IMR-90 (cell line): Measurements from ENCODE around the gene FNDC3B.

ENCODE experiments used
- BHLHE40 ChIP-seq: fragments of 150-350 bp; IDR thresholded peaks from 2 replicates; pipeline ENCODE4 v1.6.1; 2016; ENCODE audit warnings: mild to moderate bottlenecking, low read depth, low read length
- CEBPB ChIP-seq: IDR thresholded peaks from 2 replicates; pipeline ENCODE4 v1.6.1; 2012; ENCODE audit warnings: low read depth, low read length, improper control_type of control experiment
- FOS ChIP-seq: fragments of 150-350 bp; IDR thresholded peaks from 2 replicates; pipeline ENCODE4 v1.6.1; 2016; ENCODE audit warnings: low read depth, low read length
- MAFK ChIP-seq: IDR thresholded peaks from 2 replicates; pipeline ENCODE4 v1.6.1; 2012; ENCODE audit warnings: low read depth, low read length, improper control_type of control experiment
- MXI1 ChIP-seq: IDR thresholded peaks from 2 replicates; pipeline ENCODE4 v1.6.1; 2012; ENCODE audit warnings: low read depth, mild to moderate bottlenecking, low read length, moderate library complexity, borderline replicate concordance
- POLR2A ChIP-seq: IDR thresholded peaks from 2 replicates; pipeline ENCODE4 v1.6.1; 2012; ENCODE audit warnings: mild to moderate bottlenecking, low read depth, low read length
- RAD21 ChIP-seq: IDR thresholded peaks from 2 replicates; pipeline ENCODE4 v1.6.1; 2012; ENCODE audit warnings: low read length, improper control_type of control experiment
- RCOR1 ChIP-seq: IDR thresholded peaks from 2 replicates; pipeline ENCODE4 v1.6.1; 2012; ENCODE audit warnings: mild to moderate bottlenecking, low read length, improper control_type of control experiment; ENCODE audit not compliant: insufficient replicate concordance
- RFX5 ChIP-seq: IDR thresholded peaks from 2 replicates; pipeline ENCODE4 v1.8.0; 2012; ENCODE audit warnings: low read depth, mild to moderate bottlenecking, low read length, moderate library complexity
- SMC3 ChIP-seq: fragments of 150-350 bp; IDR thresholded peaks from 2 replicates; pipeline ENCODE4 v1.6.1; 2016; ENCODE audit warnings: low read depth, mild to moderate bottlenecking, antibody characterized with exemption, low read length, moderate library complexity
- TF ChIP-seq, protein P1 (sequence below): conservative IDR thresholded peaks from 2 replicates; pipeline ENCODE4 v1.5.1; 2012; ENCODE audit warnings: mild to moderate bottlenecking, low read depth, low read length, improper control_type of control experiment
- TF ChIP-seq, protein P2 (sequence below): fragments of 150-350 bp; IDR thresholded peaks from 2 replicates; pipeline ENCODE4 v1.6.1; 2016; ENCODE audit warnings: low read depth, mild to moderate bottlenecking, low read length, moderate library complexity, borderline replicate concordance
- TF ChIP-seq, protein P3 (sequence below): fragments of 150-350 bp; IDR thresholded peaks from 2 replicates; pipeline ENCODE4 v1.6.1; 2017; ENCODE audit warnings: mild to moderate bottlenecking, antibody characterized with exemption, low read length, low read depth

DNA sequence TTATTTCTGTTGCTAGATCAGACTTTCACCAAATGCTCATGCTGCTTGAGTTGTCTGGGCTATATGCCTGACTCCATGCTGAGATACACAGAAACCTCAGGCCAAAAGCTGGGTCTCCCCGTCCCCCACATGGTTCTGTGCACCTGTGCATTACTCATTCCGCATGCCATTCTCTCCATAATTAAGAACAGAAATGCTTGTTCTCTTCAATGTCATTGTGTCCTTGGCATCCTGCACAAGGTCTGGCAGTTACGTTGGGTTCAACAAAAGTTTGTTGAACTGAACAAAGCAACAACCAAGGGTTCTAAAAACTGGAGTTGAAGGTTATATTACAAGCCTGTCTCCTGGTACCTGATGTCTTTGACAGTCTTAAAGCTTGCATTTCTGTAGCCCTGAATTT is 177.5 kb downstream of the FNDC3B start:
- TF ChIP-seq, protein P1, sequence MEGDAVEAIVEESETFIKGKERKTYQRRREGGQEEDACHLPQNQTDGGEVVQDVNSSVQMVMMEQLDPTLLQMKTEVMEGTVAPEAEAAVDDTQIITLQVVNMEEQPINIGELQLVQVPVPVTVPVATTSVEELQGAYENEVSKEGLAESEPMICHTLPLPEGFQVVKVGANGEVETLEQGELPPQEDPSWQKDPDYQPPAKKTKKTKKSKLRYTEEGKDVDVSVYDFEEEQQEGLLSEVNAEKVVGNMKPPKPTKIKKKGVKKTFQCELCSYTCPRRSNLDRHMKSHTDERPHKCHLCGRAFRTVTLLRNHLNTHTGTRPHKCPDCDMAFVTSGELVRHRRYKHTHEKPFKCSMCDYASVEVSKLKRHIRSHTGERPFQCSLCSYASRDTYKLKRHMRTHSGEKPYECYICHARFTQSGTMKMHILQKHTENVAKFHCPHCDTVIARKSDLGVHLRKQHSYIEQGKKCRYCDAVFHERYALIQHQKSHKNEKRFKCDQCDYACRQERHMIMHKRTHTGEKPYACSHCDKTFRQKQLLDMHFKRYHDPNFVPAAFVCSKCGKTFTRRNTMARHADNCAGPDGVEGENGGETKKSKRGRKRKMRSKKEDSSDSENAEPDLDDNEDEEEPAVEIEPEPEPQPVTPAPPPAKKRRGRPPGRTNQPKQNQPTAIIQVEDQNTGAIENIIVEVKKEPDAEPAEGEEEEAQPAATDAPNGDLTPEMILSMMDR, result no peak
- TF ChIP-seq RAD21 (no peak), POLR2A (no peak), BHLHE40 (no peak), RFX5 (no peak), CEBPB (no peak), FOS (no peak), MXI1 (no peak), SMC3 (no peak), RCOR1 (no peak), MAFK (no peak)
- TF ChIP-seq, protein P2, sequence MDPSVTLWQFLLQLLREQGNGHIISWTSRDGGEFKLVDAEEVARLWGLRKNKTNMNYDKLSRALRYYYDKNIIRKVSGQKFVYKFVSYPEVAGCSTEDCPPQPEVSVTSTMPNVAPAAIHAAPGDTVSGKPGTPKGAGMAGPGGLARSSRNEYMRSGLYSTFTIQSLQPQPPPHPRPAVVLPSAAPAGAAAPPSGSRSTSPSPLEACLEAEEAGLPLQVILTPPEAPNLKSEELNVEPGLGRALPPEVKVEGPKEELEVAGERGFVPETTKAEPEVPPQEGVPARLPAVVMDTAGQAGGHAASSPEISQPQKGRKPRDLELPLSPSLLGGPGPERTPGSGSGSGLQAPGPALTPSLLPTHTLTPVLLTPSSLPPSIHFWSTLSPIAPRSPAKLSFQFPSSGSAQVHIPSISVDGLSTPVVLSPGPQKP, result no peak
- TF ChIP-seq, protein P3, sequence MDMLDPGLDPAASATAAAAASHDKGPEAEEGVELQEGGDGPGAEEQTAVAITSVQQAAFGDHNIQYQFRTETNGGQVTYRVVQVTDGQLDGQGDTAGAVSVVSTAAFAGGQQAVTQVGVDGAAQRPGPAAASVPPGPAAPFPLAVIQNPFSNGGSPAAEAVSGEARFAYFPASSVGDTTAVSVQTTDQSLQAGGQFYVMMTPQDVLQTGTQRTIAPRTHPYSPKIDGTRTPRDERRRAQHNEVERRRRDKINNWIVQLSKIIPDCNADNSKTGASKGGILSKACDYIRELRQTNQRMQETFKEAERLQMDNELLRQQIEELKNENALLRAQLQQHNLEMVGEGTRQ, result no peak
